Measurements from ENCODE around the gene MRPS17.

MRPS17 gene

DNA sequence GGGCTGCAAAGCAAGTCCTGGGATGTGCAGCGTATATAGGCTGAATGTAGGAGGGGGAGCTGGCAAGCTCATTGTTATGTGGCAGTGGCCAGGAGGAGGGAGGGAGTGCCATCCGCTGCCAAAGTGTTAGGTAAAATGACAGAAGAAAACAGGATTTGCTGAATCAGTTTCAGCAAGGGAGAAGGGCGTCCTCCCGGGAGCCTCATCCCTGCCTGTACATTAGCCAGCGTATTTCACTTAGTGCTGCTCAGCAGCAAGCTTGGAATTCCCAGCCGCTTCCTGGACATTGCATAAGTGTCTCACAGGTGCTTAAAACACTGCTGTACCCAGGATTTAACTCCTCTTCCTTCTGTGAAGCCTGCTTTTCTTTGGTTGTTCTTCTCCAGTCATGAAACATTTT, 15.2 kb downstream of the MRPS17 start:
- TF ChIP-seq BACH2 (CRISPR knock-in tag; IDR thresholded peaks at IDR 0.05; ENCODE audit: borderline replicate concordance) (no peak), ESRRG (CRISPR knock-in tag; IDR thresholded peaks at IDR 0.05) (no peak), ZC3H10 (CRISPR knock-in tag; IDR thresholded peaks at IDR 0.05) (no peak), SNAI2 (CRISPR knock-in tag; IDR thresholded peaks at IDR 0.05) (no peak), ZNF565 (CRISPR knock-in tag; conservative IDR thresholded peaks at IDR 0.05; ENCODE audit: low read depth) (no peak), TOX (CRISPR knock-in tag; IDR thresholded peaks at IDR 0.05; ENCODE audit: borderline replicate concordance) (no peak), GLIS3 (CRISPR knock-in tag; IDR thresholded peaks at IDR 0.05) (no peak), TCF4 (CRISPR knock-in tag; IDR thresholded peaks at IDR 0.05; ENCODE audit: borderline replicate concordance) (no peak)
- TF ChIP-seq, protein P1, sequence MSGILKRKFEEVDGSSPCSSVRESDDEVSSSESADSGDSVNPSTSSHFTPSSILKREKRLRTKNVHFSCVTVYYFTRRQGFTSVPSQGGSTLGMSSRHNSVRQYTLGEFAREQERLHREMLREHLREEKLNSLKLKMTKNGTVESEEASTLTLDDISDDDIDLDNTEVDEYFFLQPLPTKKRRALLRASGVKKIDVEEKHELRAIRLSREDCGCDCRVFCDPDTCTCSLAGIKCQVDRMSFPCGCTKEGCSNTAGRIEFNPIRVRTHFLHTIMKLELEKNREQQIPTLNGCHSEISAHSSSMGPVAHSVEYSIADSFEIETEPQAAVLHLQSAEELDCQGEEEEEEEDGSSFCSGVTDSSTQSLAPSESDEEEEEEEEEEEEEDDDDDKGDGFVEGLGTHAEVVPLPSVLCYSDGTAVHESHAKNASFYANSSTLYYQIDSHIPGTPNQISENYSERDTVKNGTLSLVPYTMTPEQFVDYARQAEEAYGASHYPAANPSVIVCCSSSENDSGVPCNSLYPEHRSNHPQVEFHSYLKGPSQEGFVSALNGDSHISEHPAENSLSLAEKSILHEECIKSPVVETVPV (CRISPR knock-in tag; IDR thresholded peaks at IDR 0.05): no peak
- TF ChIP-seq, protein P2, sequence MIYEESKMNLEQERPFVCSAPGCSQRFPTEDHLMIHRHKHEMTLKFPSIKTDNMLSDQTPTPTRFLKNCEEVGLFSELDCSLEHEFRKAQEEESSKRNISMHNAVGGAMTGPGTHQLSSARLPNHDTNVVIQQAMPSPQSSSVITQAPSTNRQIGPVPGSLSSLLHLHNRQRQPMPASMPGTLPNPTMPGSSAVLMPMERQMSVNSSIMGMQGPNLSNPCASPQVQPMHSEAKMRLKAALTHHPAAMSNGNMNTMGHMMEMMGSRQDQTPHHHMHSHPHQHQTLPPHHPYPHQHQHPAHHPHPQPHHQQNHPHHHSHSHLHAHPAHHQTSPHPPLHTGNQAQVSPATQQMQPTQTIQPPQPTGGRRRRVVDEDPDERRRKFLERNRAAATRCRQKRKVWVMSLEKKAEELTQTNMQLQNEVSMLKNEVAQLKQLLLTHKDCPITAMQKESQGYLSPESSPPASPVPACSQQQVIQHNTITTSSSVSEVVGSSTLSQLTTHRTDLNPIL (CRISPR knock-in tag; IDR thresholded peaks at IDR 0.05; ENCODE audit: low read depth): no peak
- TF ChIP-seq, protein P3, sequence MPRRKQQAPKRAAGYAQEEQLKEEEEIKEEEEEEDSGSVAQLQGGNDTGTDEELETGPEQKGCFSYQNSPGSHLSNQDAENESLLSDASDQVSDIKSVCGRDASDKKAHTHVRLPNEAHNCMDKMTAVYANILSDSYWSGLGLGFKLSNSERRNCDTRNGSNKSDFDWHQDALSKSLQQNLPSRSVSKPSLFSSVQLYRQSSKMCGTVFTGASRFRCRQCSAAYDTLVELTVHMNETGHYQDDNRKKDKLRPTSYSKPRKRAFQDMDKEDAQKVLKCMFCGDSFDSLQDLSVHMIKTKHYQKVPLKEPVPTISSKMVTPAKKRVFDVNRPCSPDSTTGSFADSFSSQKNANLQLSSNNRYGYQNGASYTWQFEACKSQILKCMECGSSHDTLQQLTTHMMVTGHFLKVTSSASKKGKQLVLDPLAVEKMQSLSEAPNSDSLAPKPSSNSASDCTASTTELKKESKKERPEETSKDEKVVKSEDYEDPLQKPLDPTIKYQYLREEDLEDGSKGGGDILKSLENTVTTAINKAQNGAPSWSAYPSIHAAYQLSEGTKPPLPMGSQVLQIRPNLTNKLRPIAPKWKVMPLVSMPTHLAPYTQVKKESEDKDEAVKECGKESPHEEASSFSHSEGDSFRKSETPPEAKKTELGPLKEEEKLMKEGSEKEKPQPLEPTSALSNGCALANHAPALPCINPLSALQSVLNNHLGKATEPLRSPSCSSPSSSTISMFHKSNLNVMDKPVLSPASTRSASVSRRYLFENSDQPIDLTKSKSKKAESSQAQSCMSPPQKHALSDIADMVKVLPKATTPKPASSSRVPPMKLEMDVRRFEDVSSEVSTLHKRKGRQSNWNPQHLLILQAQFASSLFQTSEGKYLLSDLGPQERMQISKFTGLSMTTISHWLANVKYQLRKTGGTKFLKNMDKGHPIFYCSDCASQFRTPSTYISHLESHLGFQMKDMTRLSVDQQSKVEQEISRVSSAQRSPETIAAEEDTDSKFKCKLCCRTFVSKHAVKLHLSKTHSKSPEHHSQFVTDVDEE (CRISPR knock-in tag; IDR thresholded peaks at IDR 0.05): no peak
- ATAC-seq: no peak

DNA sequence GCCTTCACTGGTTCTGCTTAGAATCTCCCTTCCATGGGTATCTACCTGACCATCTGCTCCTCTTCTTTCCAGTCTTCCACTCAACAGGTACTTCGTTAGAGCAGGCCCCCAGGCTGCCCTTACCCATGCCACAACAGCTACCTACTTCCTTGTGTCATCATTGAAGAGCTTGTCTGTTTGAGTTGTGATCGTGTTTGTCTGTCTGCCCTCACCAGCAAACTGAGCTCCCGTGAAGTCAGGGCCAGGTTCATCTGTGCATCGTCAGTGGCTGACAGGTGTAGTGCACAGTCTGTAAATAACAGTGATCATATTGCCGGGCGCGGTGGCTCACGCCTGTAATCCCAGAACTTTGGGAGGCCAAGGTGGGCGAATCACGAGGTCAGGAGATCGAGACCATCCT, 17.7 kb downstream of the MRPS17 start:
- TF ChIP-seq ESRRG (CRISPR knock-in tag; IDR thresholded peaks at IDR 0.05) (no peak), RARB (CRISPR knock-in tag; IDR thresholded peaks at IDR 0.05) (no peak), ZFP3 (CRISPR knock-in tag; IDR thresholded peaks at IDR 0.05) (no peak), GLIS3 (CRISPR knock-in tag; IDR thresholded peaks at IDR 0.05) (no peak), ZNF565 (CRISPR knock-in tag; conservative IDR thresholded peaks at IDR 0.05; ENCODE audit: low read depth) (no peak), ZNF70 (CRISPR knock-in tag; IDR thresholded peaks at IDR 0.05) (no peak), ARNTL (CRISPR knock-in tag; IDR thresholded peaks at IDR 0.05; ENCODE audit: borderline replicate concordance, low read depth) (no peak), PPARA (CRISPR knock-in tag; IDR thresholded peaks at IDR 0.05; ENCODE audit: borderline replicate concordance) (no peak), CSDC2 (CRISPR knock-in tag; IDR thresholded peaks at IDR 0.05) (no peak), TCF4 (CRISPR knock-in tag; IDR thresholded peaks at IDR 0.05; ENCODE audit: borderline replicate concordance) (no peak), ISL1 (CRISPR knock-in tag; IDR thresholded peaks at IDR 0.05) (no peak), OSR1 (CRISPR knock-in tag; IDR thresholded peaks at IDR 0.05) (no peak), TOX (CRISPR knock-in tag; IDR thresholded peaks at IDR 0.05; ENCODE audit: borderline replicate concordance) (no peak)
- TF ChIP-seq, protein P4, sequence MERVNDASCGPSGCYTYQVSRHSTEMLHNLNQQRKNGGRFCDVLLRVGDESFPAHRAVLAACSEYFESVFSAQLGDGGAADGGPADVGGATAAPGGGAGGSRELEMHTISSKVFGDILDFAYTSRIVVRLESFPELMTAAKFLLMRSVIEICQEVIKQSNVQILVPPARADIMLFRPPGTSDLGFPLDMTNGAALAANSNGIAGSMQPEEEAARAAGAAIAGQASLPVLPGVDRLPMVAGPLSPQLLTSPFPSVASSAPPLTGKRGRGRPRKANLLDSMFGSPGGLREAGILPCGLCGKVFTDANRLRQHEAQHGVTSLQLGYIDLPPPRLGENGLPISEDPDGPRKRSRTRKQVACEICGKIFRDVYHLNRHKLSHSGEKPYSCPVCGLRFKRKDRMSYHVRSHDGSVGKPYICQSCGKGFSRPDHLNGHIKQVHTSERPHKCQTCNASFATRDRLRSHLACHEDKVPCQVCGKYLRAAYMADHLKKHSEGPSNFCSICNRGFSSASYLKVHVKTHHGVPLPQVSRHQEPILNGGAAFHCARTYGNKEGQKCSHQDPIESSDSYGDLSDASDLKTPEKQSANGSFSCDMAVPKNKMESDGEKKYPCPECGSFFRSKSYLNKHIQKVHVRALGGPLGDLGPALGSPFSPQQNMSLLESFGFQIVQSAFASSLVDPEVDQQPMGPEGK (CRISPR knock-in tag; IDR thresholded peaks at IDR 0.05; ENCODE audit: borderline replicate concordance): no peak
- TF ChIP-seq, protein P3 (CRISPR knock-in tag; IDR thresholded peaks at IDR 0.05): no peak
- TF ChIP-seq, protein P1 (CRISPR knock-in tag; IDR thresholded peaks at IDR 0.05): no peak
- ATAC-seq: no peak
